Left lung (tissue), 10 donors: Measurements from ENCODE around the gene HCAR2. TPM values are rescaled to one million over a fixed set of nuclear protein-coding genes. Genes with fewer than 3 reads are reported as not detected.
A peak's percentile ranks its signal among the peaks of the same experiment; 100 is the strongest.
"Not testable (repeated sequence)": the region's sequence is repeated elsewhere in the genome, so short reads cannot be mapped to it uniquely, and the experiment has no call there.

Source experiments
- ATAC-seq: fragments of 200-7000 bp; cut with Tn5 transposase; one replicate; pipeline ENCODE4 v1.9.1; 2020; ENCODE audit warnings: moderate library complexity
- DNase-seq, 4 donors: peaks; one replicate each; pipeline ENCODE4 v3.0.0-alpha.2; 2013 to 2020
- H3K27ac ChIP-seq, 2 donors: fragments of 200-600 bp; sonication (generic) in 1 of 2; one replicate each; pipeline versions ENCODE4 v1.5.0 to v1.8.0; 2020 to 2021
- H3K27me3 ChIP-seq, 2 donors: fragments of 200-600 bp; sonication (generic) in 1 of 2; one replicate each; pipeline versions ENCODE4 v1.5.0 to v1.8.0; 2020 to 2021
- H3K36me3 ChIP-seq, 2 donors: fragments of 200-600 bp; sonication (generic) in 1 of 2; one replicate each; pipeline versions ENCODE4 v1.5.0 to v1.8.0; 2020 to 2021
- H3K4me1 ChIP-seq, 2 donors: fragments of 200-600 bp; one replicate each; pipeline ENCODE4 v1.8.0; 2021
- H3K4me3 ChIP-seq, 2 donors: fragments of 200-600 bp; sonication (generic) in 1 of 2; one replicate each; pipeline versions ENCODE4 v1.5.0 to v1.8.0; 2020 to 2021; ENCODE audit warnings: mild to moderate bottlenecking in 1 of 2
- H3K9me3 ChIP-seq, 2 donors: fragments of 200-600 bp; sonication (generic) in 1 of 2; one replicate each; pipeline versions ENCODE4 v1.5.0 to v1.8.0; 2020 to 2021
- intact Hi-C, 2 donors: fragments of 100-400 bp; cut with DNase I; formaldehyde crosslinking; loops; one replicate each; pipeline versions ENCODE4 v1.11.2 to v1.14.2; 2022
- polyA plus RNA-seq, 6 donors: library from polyadenylated mRNA; unstranded; fragments of 120-200 nt; gene quantifications; one replicate each; pipeline ENCODE4 v1.2.1, GENCODE V29; 2013; ENCODE audit not compliant: insufficient read length in 6 of 6
- total RNA-seq, 2 donors: library from RNA; stranded (reverse); fragmentation: NEBNext Ultra II Directional; extraction: Animal tissue kit (Norgen Biotek cat#: 25700); gene quantifications; one replicate each; pipeline ENCODE4 v1.2.1, GENCODE V29; 2021
- TF ChIP-seq, protein P1 (sequence below), 2 donors: fragments of 200-600 bp; sonication (generic) in 1 of 2; IDR thresholded peaks; one replicate each; pipeline versions ENCODE4 v1.5.0 to v1.8.0; 2021; ENCODE audit warnings: antibody characterized with exemption in 2 of 2
- donor health status: DM: no; HTN: yes; CAD: no.
- donor health status: DM: no; HTN: no; CAD: no.

Gene HCAR2
- total and polyA plus RNA-seq, 8 donors = 0.10 to 5.1 (median 0.25) TPM

DNA sequence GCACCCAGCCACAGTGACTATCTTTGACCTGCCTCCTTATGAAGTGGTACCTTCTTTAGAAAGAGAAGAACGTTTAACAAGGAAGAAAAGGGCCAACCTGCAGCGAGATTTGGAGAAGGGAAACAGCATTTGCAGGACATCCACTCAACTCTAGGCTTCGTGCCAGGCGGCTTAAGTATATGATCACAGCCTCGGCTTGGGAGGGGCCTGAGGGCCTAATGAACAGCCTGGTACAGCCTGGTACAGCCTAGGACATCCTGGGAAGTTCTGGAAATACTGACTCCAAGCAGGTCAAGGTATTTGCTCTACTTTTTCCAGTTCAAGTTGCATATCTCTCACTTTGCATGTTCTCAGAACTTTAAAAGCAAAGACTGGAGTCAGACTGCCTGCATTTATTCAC is 16.1 kb downstream of the HCAR2 start:
- no peaks in the 10 kb centered on the region for H3K27me3 ChIP-seq
- DNase-seq = peak in 3 of 4 donors; percentile 23 to 85 (median 76)

DNA sequence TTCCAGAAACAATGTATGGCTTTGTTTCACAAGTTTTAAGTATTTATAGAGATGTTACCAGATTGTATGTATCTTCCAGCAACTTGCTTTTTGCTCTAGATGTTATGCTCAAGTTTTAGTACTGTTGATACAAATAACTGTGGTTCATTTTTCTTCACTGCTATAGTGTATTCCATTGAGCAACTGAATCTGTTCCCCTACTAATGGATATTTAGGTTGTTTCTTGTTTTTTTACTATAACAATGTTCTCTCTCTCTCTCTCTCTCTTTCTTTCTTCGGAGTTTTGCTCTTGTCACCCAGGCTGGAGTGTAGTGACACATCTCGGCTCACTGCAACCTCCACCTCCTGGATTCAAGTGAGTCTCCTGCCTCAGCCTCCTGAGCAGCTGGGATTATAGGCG is 16.6 kb downstream of the HCAR2 start:
- TF ChIP-seq, protein P1, sequence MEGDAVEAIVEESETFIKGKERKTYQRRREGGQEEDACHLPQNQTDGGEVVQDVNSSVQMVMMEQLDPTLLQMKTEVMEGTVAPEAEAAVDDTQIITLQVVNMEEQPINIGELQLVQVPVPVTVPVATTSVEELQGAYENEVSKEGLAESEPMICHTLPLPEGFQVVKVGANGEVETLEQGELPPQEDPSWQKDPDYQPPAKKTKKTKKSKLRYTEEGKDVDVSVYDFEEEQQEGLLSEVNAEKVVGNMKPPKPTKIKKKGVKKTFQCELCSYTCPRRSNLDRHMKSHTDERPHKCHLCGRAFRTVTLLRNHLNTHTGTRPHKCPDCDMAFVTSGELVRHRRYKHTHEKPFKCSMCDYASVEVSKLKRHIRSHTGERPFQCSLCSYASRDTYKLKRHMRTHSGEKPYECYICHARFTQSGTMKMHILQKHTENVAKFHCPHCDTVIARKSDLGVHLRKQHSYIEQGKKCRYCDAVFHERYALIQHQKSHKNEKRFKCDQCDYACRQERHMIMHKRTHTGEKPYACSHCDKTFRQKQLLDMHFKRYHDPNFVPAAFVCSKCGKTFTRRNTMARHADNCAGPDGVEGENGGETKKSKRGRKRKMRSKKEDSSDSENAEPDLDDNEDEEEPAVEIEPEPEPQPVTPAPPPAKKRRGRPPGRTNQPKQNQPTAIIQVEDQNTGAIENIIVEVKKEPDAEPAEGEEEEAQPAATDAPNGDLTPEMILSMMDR (IDR thresholded peaks at IDR 0.05) = no peak
- Histone ChIP-seq H3K36me3 (no peaks in the 10 kb centered on the region), H3K27me3 (no peaks in the 10 kb centered on the region), H3K9me3 (no peaks in the 10 kb centered on the region), H3K4me1 (peaks cover 0 to 9% of the 10 kb centered on the region in 2 donors), H3K4me3 (no peak overlapping the region), H3K27ac (no peak overlapping the region)
- no peak for ATAC-seq
- intact Hi-C loops = no loop called here
- no peak for DNase-seq

More for the DNA sequence above, 16.1 kb downstream of the HCAR2 start:
- TF ChIP-seq, protein P1 (IDR thresholded peaks at IDR 0.05) = no peak
- peak; percentile 91 for ATAC-seq
- Histone ChIP-seq H3K27ac (peak overlapping the region in 1 of 2 donors; percentile 29), H3K4me1 (peaks cover 0 to 5% of the 10 kb centered on the region in 2 donors), H3K36me3 (no peaks in the 10 kb centered on the region), H3K4me3 (no peak overlapping the region), H3K9me3 (no peaks in the 10 kb centered on the region)
- intact Hi-C loops = no loop called here

DNA sequence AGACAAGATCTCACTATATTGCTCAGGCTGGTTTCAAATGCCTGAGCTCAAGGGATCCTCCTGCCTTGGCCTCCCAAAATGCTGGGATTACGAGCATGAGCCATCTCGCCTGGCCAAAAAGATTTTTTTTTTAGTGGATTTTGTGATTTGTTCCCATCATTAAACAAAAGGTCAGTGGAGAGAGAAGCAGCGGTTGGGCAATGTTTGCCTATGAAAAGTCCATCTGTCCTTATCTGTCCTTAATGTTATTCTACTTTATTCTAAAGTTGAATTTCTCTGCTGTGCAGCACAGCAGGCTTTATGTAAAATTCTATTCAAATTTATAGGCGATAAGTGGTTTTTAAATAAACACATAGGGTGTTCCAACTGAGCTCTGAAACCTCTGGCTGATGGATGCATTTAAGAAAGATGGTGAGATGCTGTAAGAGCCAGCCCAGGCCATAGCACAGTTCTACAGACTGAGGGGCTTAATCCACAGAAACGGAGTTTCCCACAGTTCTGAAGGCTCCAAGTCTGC is 18.8 kb downstream of the HCAR2 start:
- H3K9me3 ChIP-seq = no peaks in the 10 kb centered on the region
- no peak for ATAC-seq
- TF ChIP-seq, protein P1 (IDR thresholded peaks at IDR 0.05) = no peak
- no peaks in the 10 kb centered on the region for H3K36me3 ChIP-seq
- no peak overlapping the region for H3K27ac ChIP-seq
- no peaks in the 10 kb centered on the region for H3K27me3 ChIP-seq
- DNase-seq = no peak
- H3K4me1 ChIP-seq = peaks cover 2 to 25% of the 10 kb centered on the region in 2 donors
- H3K4me3 ChIP-seq = no peak overlapping the region
- intact Hi-C loops = no loop called here

DNA sequence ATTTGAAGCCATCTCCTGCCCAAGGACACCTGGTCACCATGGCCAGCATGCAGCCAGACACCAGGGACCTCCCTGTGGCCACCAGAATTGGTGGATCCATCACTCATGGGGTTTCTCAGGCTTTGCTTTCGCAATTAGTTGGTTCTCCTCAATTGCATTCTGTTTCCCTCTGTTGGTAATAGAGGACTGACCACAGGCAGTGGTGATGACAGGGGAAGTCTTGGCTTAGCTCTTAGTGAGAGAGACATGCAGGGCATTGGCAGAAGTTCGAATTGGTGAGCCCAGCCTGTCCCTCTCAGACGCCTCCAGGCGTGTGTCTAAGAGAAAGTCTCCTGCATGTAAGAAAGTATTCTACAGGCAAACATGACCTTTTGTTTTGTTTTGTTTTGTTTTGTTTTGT is 21.3 kb downstream of the HCAR2 start:
- intact Hi-C loops = no loop called here
- H3K27ac ChIP-seq = peak overlapping the region in 1 of 2 donors; percentile 69
- ATAC-seq = peak; percentile 51

DNA sequence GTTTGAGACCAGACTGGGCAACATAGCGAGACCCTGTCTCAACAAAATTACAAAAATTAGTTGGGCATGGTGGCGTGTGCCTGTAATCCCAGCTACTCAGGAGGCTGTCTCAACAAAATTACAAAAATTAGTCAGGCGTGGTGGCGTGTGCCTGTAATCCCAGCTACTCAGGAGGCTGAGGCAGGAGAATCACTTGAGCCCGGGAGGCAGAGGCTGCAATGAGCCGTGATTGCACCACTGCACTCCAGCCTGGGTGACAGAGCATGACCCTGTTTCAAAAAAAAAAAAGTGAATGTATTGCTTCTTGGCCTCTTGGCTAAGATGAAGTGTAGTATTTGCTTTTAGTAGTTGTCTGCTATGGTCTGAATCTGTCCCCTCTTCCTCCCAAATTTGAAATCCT is 22.2 kb downstream of the HCAR2 start:
- H3K4me3 ChIP-seq, H3K36me3 ChIP-seq, DNase-seq, intact Hi-C loops, ATAC-seq, H3K27me3 ChIP-seq, H3K9me3 ChIP-seq, H3K27ac ChIP-seq: not testable (repeated sequence)
- peaks cover 8 to 31% of the 10 kb centered on the region in 2 donors for H3K4me1 ChIP-seq

More for the DNA sequence above, 21.3 kb downstream of the HCAR2 start:
- H3K36me3 ChIP-seq = no peaks in the 10 kb centered on the region
- TF ChIP-seq, protein P1 (IDR thresholded peaks at IDR 0.05) = no peak
- H3K4me1 ChIP-seq = peaks cover 8 to 31% of the 10 kb centered on the region in 2 donors
- H3K27me3 ChIP-seq = no peaks in the 10 kb centered on the region
- no peak overlapping the region for H3K4me3 ChIP-seq
- H3K9me3 ChIP-seq = no peaks in the 10 kb centered on the region
- DNase-seq = peak in 1 of 4 donors; percentile 45

DNA sequence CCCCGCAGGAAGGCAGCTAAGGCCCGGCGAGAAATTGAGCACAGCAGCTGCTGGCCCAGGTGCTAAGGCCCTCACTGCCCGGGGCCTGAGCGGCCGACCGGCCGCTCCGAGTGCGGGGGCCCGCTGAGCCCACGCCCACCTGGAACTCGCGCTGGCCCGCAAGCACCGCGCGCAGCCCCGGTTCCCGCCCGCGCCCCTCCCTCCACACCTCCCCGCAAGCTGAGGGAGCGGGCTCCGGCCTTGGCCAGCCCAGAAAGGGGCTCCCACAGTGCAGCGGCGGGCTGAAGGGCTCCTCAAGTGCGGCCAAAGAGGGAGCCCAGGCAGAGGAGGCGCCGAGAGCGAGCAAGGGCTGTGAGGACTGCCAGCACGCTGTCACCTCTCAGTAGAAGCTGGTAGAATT is 26.4 kb downstream of the HCAR2 start:
- DNase-seq, intact Hi-C loops, H3K9me3 ChIP-seq, H3K27ac ChIP-seq, H3K27me3 ChIP-seq, ATAC-seq, H3K4me3 ChIP-seq, H3K36me3 ChIP-seq: not testable (repeated sequence)
- peaks cover 8 to 24% of the 10 kb centered on the region in 2 donors for H3K4me1 ChIP-seq

DNA sequence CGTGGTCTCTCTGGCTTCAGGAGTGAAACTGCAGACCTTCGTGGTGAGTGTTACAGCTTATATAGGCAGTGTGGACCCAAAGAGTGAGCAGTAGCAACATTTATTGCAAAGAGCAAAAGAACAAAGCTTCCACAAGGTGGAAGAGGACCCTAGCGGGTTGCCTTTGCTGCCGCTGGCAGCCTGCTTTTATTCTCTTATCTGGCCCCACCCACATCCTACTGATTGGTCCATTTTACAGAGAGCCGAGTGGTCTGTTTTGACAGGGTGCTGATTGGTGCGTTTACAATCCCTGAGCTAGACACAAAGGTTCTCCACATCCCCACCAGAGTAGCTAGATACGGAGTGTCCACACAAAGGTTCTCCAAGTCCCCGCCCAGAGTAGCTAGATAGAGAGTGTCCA is 27.1 kb downstream of the HCAR2 start:
- intact Hi-C loops, H3K27me3 ChIP-seq, H3K27ac ChIP-seq, ATAC-seq, H3K9me3 ChIP-seq, DNase-seq, H3K4me3 ChIP-seq, H3K36me3 ChIP-seq: not testable (repeated sequence)
- peaks cover 8 to 17% of the 10 kb centered on the region in 2 donors for H3K4me1 ChIP-seq
